ENCODE results near the gene DUSP16.

DNA sequence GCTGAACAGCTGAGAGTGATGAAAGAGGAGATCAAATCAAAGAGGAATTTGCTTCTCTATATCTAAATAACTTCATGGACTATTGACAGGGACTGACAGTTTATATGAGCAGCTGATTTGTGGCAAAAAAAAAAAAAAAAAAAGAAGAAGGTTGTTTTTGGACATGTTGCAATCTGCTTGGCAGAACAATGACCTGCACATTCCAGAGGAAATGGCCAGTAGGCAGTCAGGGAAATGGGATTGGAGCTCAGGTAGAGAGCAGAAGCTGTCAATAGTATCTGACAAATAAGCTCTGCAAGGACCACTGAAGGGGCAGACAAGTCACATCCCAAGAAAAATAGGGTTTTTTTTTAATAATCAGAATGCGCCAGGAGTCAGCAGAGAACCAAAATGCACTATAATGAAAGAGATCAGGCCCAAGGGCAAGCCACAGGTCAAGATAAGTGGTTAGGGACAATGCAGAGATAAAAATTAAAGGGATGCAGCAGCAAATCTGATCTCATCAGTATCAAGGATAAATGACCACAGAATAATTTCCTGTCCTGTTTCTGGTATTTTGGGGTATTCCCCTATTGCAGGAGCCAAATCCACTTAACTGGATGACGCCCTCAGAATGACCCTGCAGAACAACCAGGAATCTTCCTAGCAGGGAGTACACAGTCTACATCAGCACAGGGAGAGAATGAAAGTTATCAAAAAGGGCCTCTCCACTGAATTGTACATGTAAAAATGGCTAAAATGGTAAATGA is 22.6 kb upstream of the DUSP16 start:
- TF ChIP-seq EZH2 (optimal IDR thresholded peaks at IDR 0.05; ENCODE audit: low read depth, low read length) (no peak), CTCF (IDR thresholded peaks at IDR 0.05; ENCODE audit: low read length) (no peak)

All from MM.1S (cell line).